HG03469 (cell line): Measurements from ENCODE around the gene KMT2B.

Source experiments
- ATAC-seq: cut with Tn5 transposase; IDR thresholded peaks from one replicate; pipeline ENCODE4 v1.9.1; 2021; ENCODE audit warnings: mild to moderate bottlenecking, moderate library complexity, moderate number of reproducible peaks; ENCODE audit not compliant: unreplicated experiment

The KMT2B gene

GRCh38 chr19:35777086-35777841, 59.5 kb downstream of the KMT2B start:
- no peak for ATAC-seq

- no peak for ATAC-seq
These were observed 60.2 kb downstream of the KMT2B start for GRCh38 chr19:35777961-35778360.

GRCh38 chr19:35779033-35779432, 61.2 kb downstream of the KMT2B start:
- ATAC-seq: no peak

GRCh38 chr19:35780058-35780457, 62.3 kb downstream of the KMT2B start:
- no peak for ATAC-seq

GRCh38 chr19:35780717-35781116, 62.9 kb downstream of the KMT2B start:
- ATAC-seq: no peak

- ATAC-seq: no peak
These were observed 63.8 kb downstream of the KMT2B start for GRCh38 chr19:35781650-35782049.

- no peak for ATAC-seq
These were observed 64.8 kb downstream of the KMT2B start for GRCh38 chr19:35782589-35782988.

- ATAC-seq: no peak
These were observed 65.9 kb downstream of the KMT2B start for GRCh38 chr19:35783469-35784434.

GRCh38 chr19:35784503-35785338, 66.9 kb downstream of the KMT2B start:
- no peak for ATAC-seq

- ATAC-seq: no peak
These were observed 67.5 kb downstream of the KMT2B start for GRCh38 chr19:35785339-35785627.

- ATAC-seq: no peak
These were observed 68.7 kb downstream of the KMT2B start for GRCh38 chr19:35786299-35787160.

GRCh38 chr19:35787227-35787799, 69.5 kb downstream of the KMT2B start:
- ATAC-seq: no peak
